ENCODE results near the gene PEX16. TPM values are rescaled to one million over a fixed set of nuclear protein-coding genes. Genes with fewer than 3 reads are reported as not detected.

PEX16 gene
- total and polyA plus RNA-seq, 2 of the 13 experiments (the other 11 are each of a cell fraction or from before 2014, with no cell fraction given): 12.5 to 21.8 TPM

GRCh38 chr11:45964911-45965389 lies 47.3 kb upstream of the PEX16 start:
- peaks cover 4% of the 10 kb centered on the region for H4K20me1 ChIP-seq (ENCODE audit: insufficient read depth, low read length)
- no peak overlapping the region for H3K27ac ChIP-seq (ENCODE audit: extremely low read length, insufficient read depth, low read length)
- ChIA-PET CTCF (ENCODE audit: low intra/inter-chr PET ratio, low total read pairs) (interaction anchor here (2.3 kb wide), 1 partner anchor 42 kb away, joined by 31 read pairs; no protein-coding TSS in a partner anchor), POLR2A (no interaction called here)
- no peak overlapping the region for H3K9ac ChIP-seq (ENCODE audit: insufficient read depth, low read depth, low read length)
- ATAC-seq (peak; percentile 97), FAIRE-seq (peak; percentile 87), DNase-seq (ENCODE audit: low spot score) (peak; percentile 54)
- no peaks in the 10 kb centered on the region for H3K27me3 ChIP-seq (ENCODE audit: control insufficient read depth in 1 of 2, insufficient read depth in 2 of 2, low read length in 2 of 2)
- H3K9me3 ChIP-seq (ENCODE audit: low read length): peaks cover under 1% of the 10 kb centered on the region; the same call in 1 of the 2 replicates
- intact Hi-C loops (cut with micrococcal nuclease; ENCODE audit: unreplicated experiment) (loop anchor here (1.0 kb wide), 1 partner anchor 41 kb away; no protein-coding TSS in a partner anchor), in situ Hi-C loops (cut with HindIII; ENCODE audit: extremely low pct_ligation_motif_present, low pct_unique_long_range_greater_than_20kb) (no loop called here)
- peaks cover 7 to 26% of the 10 kb centered on the region in 2 experiments; a peak in 4 of 5 replicates for H3K36me3 ChIP-seq (replicated peaks in 1 of 2; ENCODE audit: control insufficient read depth in 1 of 2, insufficient read depth in 2 of 2, low read length in 2 of 2)
- H3K4me1 ChIP-seq (ENCODE audit: insufficient read depth, low read length): no peaks in the 10 kb centered on the region
- H3K4me3 ChIP-seq (replicated peaks in 1 of 3; ENCODE audit: insufficient read depth in 1 of 3, low read depth in 2 of 3, low read length in 3 of 3): no peak overlapping the region
- no peaks in the 10 kb centered on the region for H3K79me2 ChIP-seq (ENCODE audit: insufficient read depth, low read length)
- no TSS peak for BruUV-seq (replicated peaks)
- no peak overlapping the region for H2AFZ ChIP-seq (ENCODE audit: low read length)
- no peak overlapping the region for H3K4me2 ChIP-seq (ENCODE audit: low read depth, low read length)
- WGBS (ENCODE audit: low lambda C conversion rate): 33% methylated on average over 9 of the region's 9 CpGs
- TF ChIP-seq ZNF180 (CRISPR knock-in tag; IDR thresholded peaks at IDR 0.05; ENCODE audit: borderline replicate concordance, low read depth) (no peak), ZNF331 (CRISPR knock-in tag; IDR thresholded peaks at IDR 0.05) (peak; percentile 38; the same call in 1 of the 2 replicates), PATZ1 (CRISPR knock-in tag; IDR thresholded peaks at IDR 0.05) (0 out of 2 replicates have a peak, but pooled peaks have one; percentile 11), PPARG (CRISPR knock-in tag; conservative IDR thresholded peaks at IDR 0.05) (0 out of 2 replicates have a peak, but pooled peaks have one; percentile 31), PHF5A (CRISPR knock-in tag; IDR thresholded peaks at IDR 0.05; ENCODE audit: low read depth, unreplicated experiment) (peak; percentile 52), MBNL3 (CRISPR knock-in tag; conservative IDR thresholded peaks at IDR 0.05) (no peak), SMC3 (IDR thresholded peaks at IDR 0.05; ENCODE audit: low read length) (peak; percentile 73; the same call in 1 of the 2 replicates), NFATC3 (CRISPR knock-in tag; IDR thresholded peaks at IDR 0.05) (peak; percentile 40; the same call in 1 of the 2 replicates), FOXK1 (CRISPR knock-in tag; IDR thresholded peaks at IDR 0.05; ENCODE audit: borderline replicate concordance, low read depth) (peak; percentile 21; the same call in 1 of the 2 replicates), NR2F6 (IDR thresholded peaks at IDR 0.05) (no peak), NR2F6 (CRISPR knock-in tag; IDR thresholded peaks at IDR 0.05) (0 out of 2 replicates have a peak, but pooled peaks have one; percentile 10), SRY (CRISPR knock-in tag; IDR thresholded peaks at IDR 0.05) (no peak), ZNF878 (CRISPR knock-in tag; IDR thresholded peaks at IDR 0.05) (0 out of 2 replicates have a peak, but pooled peaks have one; percentile 46), KAT8 (CRISPR knock-in tag; IDR thresholded peaks at IDR 0.05) (peak; percentile 34; the same call in 1 of the 2 replicates), XRCC5 (optimal IDR thresholded peaks at IDR 0.05; ENCODE audit: low read length) (peak; percentile 77), ZMAT3 (CRISPR knock-in tag; conservative IDR thresholded peaks at IDR 0.05) (no peak), TEAD3 (CRISPR knock-in tag; optimal IDR thresholded peaks at IDR 0.05; ENCODE audit: borderline replicate concordance) (peak; percentile 64), ETV5 (CRISPR knock-in tag; IDR thresholded peaks at IDR 0.05; ENCODE audit: borderline replicate concordance) (no peak), STAG1 (CRISPR knock-in tag; IDR thresholded peaks at IDR 0.05) (peak; percentile 70), RELA (CRISPR knock-in tag; IDR thresholded peaks at IDR 0.05) (no peak), ZNF446 (CRISPR knock-in tag; IDR thresholded peaks at IDR 0.05) (no peak), GATAD1 (CRISPR knock-in tag; IDR thresholded peaks at IDR 0.05) (0 out of 2 replicates have a peak, but pooled peaks have one; percentile 44), RAD21 (CRISPR knock-in tag; IDR thresholded peaks at IDR 0.05) (0 out of 2 replicates have a peak, but pooled peaks have one; percentile 42), ZNF644 (CRISPR knock-in tag; IDR thresholded peaks at IDR 0.05; ENCODE audit: low read depth) (no peak), ZNF414 (CRISPR knock-in tag; IDR thresholded peaks at IDR 0.05) (no peak), NFKBIZ (CRISPR knock-in tag; IDR thresholded peaks at IDR 0.05) (no peak)
